ENCODE results near the gene SLC47A2.

The SLC47A2 gene

GRCh38 chr17:19726631-19727376, 10.4 kb upstream of the SLC47A2 start:
- DNase-seq = no peak

GRCh38 chr17:19725486-19725885, 9.1 kb upstream of the SLC47A2 start:
- DNase-seq = no peak

GRCh38 chr17:19724501-19725420, 8.4 kb upstream of the SLC47A2 start:
- DNase-seq = no peak

GRCh38 chr17:19723964-19724363, 7.6 kb upstream of the SLC47A2 start:
- no peak for DNase-seq

- DNase-seq = no peak
These were observed 4.4 kb upstream of the SLC47A2 start for GRCh38 chr17:19720631-19721426.

GRCh38 chr17:19720210-19720475, 3.8 kb upstream of the SLC47A2 start:
- no peak for DNase-seq

GRCh38 chr17:19719355-19720209, 3.2 kb upstream of the SLC47A2 start:
- DNase-seq = no peak

GRCh38 chr17:19718613-19719354, 2.4 kb upstream of the SLC47A2 start:
- DNase-seq = no peak

GRCh38 chr17:19718041-19718612, 1.7 kb upstream of the SLC47A2 start:
- no peak for DNase-seq

- no peak for DNase-seq
These were observed 1.1 kb upstream of the SLC47A2 start for GRCh38 chr17:19717411-19717908.

- no peak for DNase-seq
These were observed 612 bp upstream of the SLC47A2 start for GRCh38 chr17:19717031-19717360.

GRCh38 chr17:19714542-19715411, 1.6 kb downstream of the SLC47A2 start:
- no peak for DNase-seq

GRCh38 chr17:19713901-19714361, 2.5 kb downstream of the SLC47A2 start:
- no peak for DNase-seq

- no peak for DNase-seq
These were observed 2.9 kb downstream of the SLC47A2 start for GRCh38 chr17:19713462-19713861.

GRCh38 chr17:19712436-19713004, 3.9 kb downstream of the SLC47A2 start:
- DNase-seq = no peak

GRCh38 chr17:19709841-19710240, 6.5 kb downstream of the SLC47A2 start:
- DNase-seq = no peak

GRCh38 chr17:19708431-19709175, 7.8 kb downstream of the SLC47A2 start:
- DNase-seq = no peak

GRCh38 chr17:19707728-19708221, 8.6 kb downstream of the SLC47A2 start:
- DNase-seq = no peak

All from NCI-H1436 treated with DMSO at 0.1 percent for 48 hours (cell line).